HG03354 (cell line): Measurements from ENCODE around the gene RLN3.
"Not testable (repeated sequence)": the region's sequence is repeated elsewhere in the genome, so short reads cannot be mapped to it uniquely, and the experiment has no call there.

Experiments
- ATAC-seq: cut with Tn5 transposase; IDR thresholded peaks from one replicate; pipeline ENCODE4 v1.9.1; 2021; ENCODE audit warnings: mild to moderate bottlenecking; ENCODE audit not compliant: unreplicated experiment, poor library complexity, severe bottlenecking

Gene RLN3

GRCh38 chr19:14015524-14016035 is 12.4 kb upstream of the RLN3 start:
- peak; percentile 65 for ATAC-seq

- no peak for ATAC-seq
These were observed 8.8 kb upstream of the RLN3 start for GRCh38 chr19:14019100-14019499.

- ATAC-seq, result not testable (repeated sequence)
These were observed 8.2 kb upstream of the RLN3 start for GRCh38 chr19:14019739-14020138.

- ATAC-seq, result no peak
These were observed 6.5 kb upstream of the RLN3 start for GRCh38 chr19:14021474-14021873.

GRCh38 chr19:14022469-14022868 is 5.5 kb upstream of the RLN3 start:
- no peak for ATAC-seq

GRCh38 chr19:14023404-14024235 is 4.3 kb upstream of the RLN3 start:
- ATAC-seq, result no peak

- ATAC-seq, result not testable (repeated sequence)
These were observed 1.2 kb upstream of the RLN3 start for GRCh38 chr19:14026652-14027192.

GRCh38 chr19:14028901-14029300 is 953 bp downstream of the RLN3 start:
- no peak for ATAC-seq

GRCh38 chr19:14030997-14031718 is 3.2 kb downstream of the RLN3 start:
- ATAC-seq, result no peak

GRCh38 chr19:14031719-14032480 is 4.0 kb downstream of the RLN3 start, which contains the start of gene IL27RA:
Gene IL27RA, plus strand, starts transcription at chr19:14031762. Its CDS starts 111 bp downstream, at chr19:14031873.
- peak; percentile 69 for ATAC-seq

- no peak for ATAC-seq
These were observed 6.0 kb downstream of the RLN3 start for GRCh38 chr19:14033946-14034345.

- not testable (repeated sequence) for ATAC-seq
These were observed 7.2 kb downstream of the RLN3 start for GRCh38 chr19:14035159-14035558.

- ATAC-seq, result no peak
These were observed 7.8 kb downstream of the RLN3 start for GRCh38 chr19:14035706-14036105.

GRCh38 chr19:14039181-14039580 is 11.2 kb downstream of the RLN3 start:
- ATAC-seq, result no peak

GRCh38 chr19:14042659-14043608 is 15.0 kb downstream of the RLN3 start:
- not testable (repeated sequence) for ATAC-seq

GRCh38 chr19:14047866-14048265 is 19.9 kb downstream of the RLN3 start:
- ATAC-seq, result not testable (repeated sequence)

- no peak for ATAC-seq
These were observed 20.6 kb downstream of the RLN3 start for GRCh38 chr19:14048443-14049153.

- no peak for ATAC-seq
These were observed 22.6 kb downstream of the RLN3 start for GRCh38 chr19:14050512-14050911.
